ENCODE measurements around the gene MYH3. TPM values are rescaled to one million over a fixed set of nuclear protein-coding genes. Genes with fewer than 3 reads are reported as not detected.

Gene MYH3
- total RNA-seq, 1 experiment from 2014 or later = 4.1 TPM

GRCh38 chr17:10613775-10614513, 43.2 kb downstream of the MYH3 start:
- H3K27ac ChIP-seq (ENCODE audit: low read length) = no peak overlapping the region
- BruUV-seq (replicated peaks) = no TSS peak
- H3K9ac ChIP-seq (ENCODE audit: low read length) = no peak overlapping the region
- no peaks in the 10 kb centered on the region for H3K79me2 ChIP-seq (ENCODE audit: low read length)
- H3K27me3 ChIP-seq (ENCODE audit: low read length) = no peaks in the 10 kb centered on the region
- ChIA-PET POLR2A (ENCODE audit: unreplicated experiment) (no interaction called here), CTCF (interaction anchor here (0.6 to 0.9 kb wide), 3 partner anchors 22 to 318 kb away, joined by 4 to 6 read pairs (median 4); no protein-coding TSS in a partner anchor)
- no peaks in the 10 kb centered on the region for H3K4me1 ChIP-seq (ENCODE audit: insufficient read depth, low read length)
- intact Hi-C loops (cut with micrococcal nuclease) = loop anchor here (1.0 to 10.0 kb wide), 3 partner anchors 287 to 689 kb away; no protein-coding TSS in a partner anchor
- no peaks in the 10 kb centered on the region for H3F3A ChIP-seq (ENCODE audit: low read length, unreplicated experiment)
- no peaks in the 10 kb centered on the region for H4K20me1 ChIP-seq (ENCODE audit: low read length)
- no peak overlapping the region for H3K4me2 ChIP-seq (ENCODE audit: low read length)
- H3K4me3 ChIP-seq (ENCODE audit: low read length) = no peak overlapping the region
- no peaks in the 10 kb centered on the region for H3K36me3 ChIP-seq (ENCODE audit: low read depth, low read length)
- no peak for ATAC-seq
- no peaks in the 10 kb centered on the region for H3K9me3 ChIP-seq (ENCODE audit: low read length)
- no peak for TF ChIP-seq EZH2 (IDR thresholded peaks at IDR 0.05; ENCODE audit: low read length, unreplicated experiment)
- no peak for TF ChIP-seq CTCF (conservative IDR thresholded peaks at IDR 0.05; ENCODE audit: low read depth, low read length)
- TF ChIP-seq EZH2phosphoT487 (IDR thresholded peaks at IDR 0.05; ENCODE audit: borderline replicate concordance, low read length) = no peak
- no peak for DNase-seq
- no peak overlapping the region for H2AFZ ChIP-seq (ENCODE audit: low read length)
- no peaks in the 10 kb centered on the region for H3K9me2 ChIP-seq (replicated peaks; ENCODE audit: low read length)

DNA sequence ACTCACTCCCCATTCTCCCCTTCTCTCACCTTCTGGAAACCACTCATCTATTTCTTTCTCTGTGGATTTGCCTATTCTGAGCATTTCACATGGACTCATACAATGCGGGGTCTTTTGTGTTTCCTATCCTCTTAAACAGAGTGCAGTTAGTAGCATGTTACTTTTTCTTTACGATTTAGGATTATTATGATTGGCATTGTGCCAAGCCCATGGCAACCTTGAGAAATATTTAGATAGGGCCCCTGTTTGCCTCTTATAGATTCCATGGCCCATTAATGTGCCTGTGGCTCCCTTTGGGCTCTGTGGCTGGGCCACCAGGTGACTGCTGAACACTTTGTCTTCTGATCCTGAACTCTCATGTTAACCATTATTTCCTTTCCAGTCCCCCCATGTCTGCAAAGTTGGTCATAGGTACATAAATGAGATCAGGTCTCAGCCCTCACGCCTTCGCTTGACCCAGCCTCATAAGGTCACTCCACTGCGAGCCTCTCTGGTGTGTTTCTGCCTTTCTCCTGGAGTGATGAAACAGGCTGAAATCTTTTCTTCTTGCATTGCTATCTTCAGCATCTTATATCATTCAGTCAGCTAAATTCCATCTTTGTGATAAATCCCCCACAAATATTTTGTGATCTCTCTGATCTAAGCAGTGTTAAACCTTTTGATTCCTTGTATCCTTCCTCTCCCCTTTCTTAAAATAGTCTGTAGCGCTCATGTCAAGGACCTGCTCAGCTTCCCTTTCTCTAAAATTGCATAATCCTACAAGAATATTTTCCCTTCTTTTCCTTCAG, 44.0 kb downstream of the MYH3 start:
- H4K20me1 ChIP-seq (ENCODE audit: low read length) = no peaks in the 10 kb centered on the region
- H3K36me3 ChIP-seq (ENCODE audit: low read depth, low read length) = no peaks in the 10 kb centered on the region
- no peaks in the 10 kb centered on the region for H3F3A ChIP-seq (ENCODE audit: low read length, unreplicated experiment)
- no peak for DNase-seq
- ATAC-seq = no peak
- BruUV-seq (replicated peaks) = no TSS peak
- no peak overlapping the region for H3K4me3 ChIP-seq (ENCODE audit: low read length)
- no peak for TF ChIP-seq EZH2phosphoT487 (IDR thresholded peaks at IDR 0.05; ENCODE audit: borderline replicate concordance, low read length)
- no peak for TF ChIP-seq CTCF (conservative IDR thresholded peaks at IDR 0.05; ENCODE audit: low read depth, low read length)
- no peak for TF ChIP-seq EZH2 (IDR thresholded peaks at IDR 0.05; ENCODE audit: low read length, unreplicated experiment)
- no peaks in the 10 kb centered on the region for H3K9me3 ChIP-seq (ENCODE audit: low read length)
- no peaks in the 10 kb centered on the region for H3K9me2 ChIP-seq (replicated peaks; ENCODE audit: low read length)
- no peak overlapping the region for H3K27ac ChIP-seq (ENCODE audit: low read length)
- CTCF ChIA-PET = interaction anchor here (0.7 kb wide), 1 partner anchor 232 kb away, joined by 6 read pairs; no protein-coding TSS in a partner anchor
- no peak overlapping the region for H3K9ac ChIP-seq (ENCODE audit: low read length)
- POLR2A ChIA-PET (ENCODE audit: unreplicated experiment) = no interaction called here
- H3K27me3 ChIP-seq (ENCODE audit: low read length) = no peaks in the 10 kb centered on the region
- intact Hi-C loops (cut with micrococcal nuclease) = loop anchor here (10.0 kb wide), 2 partner anchors 318 to 688 kb away; no protein-coding TSS in a partner anchor
- H3K4me2 ChIP-seq (ENCODE audit: low read length) = no peak overlapping the region
- H3K79me2 ChIP-seq (ENCODE audit: low read length) = no peaks in the 10 kb centered on the region
- H3K4me1 ChIP-seq (ENCODE audit: insufficient read depth, low read length) = no peaks in the 10 kb centered on the region
- no peak overlapping the region for H2AFZ ChIP-seq (ENCODE audit: low read length)
